ENCODE data around the gene OR52E8. TPM values are rescaled to one million over a fixed set of nuclear protein-coding genes. Genes with fewer than 3 reads are reported as not detected.

The OR52E8 gene
- polyA plus RNA-seq, 4 donors = not detected

GRCh38 chr11:5808500-5809121, 48.9 kb downstream of the OR52E8 start, which contains the start of gene OR52N2:
OR52N2 (plus strand) TSS chr11:5808924; CDS start chr11:5820336, 11,412 bp downstream.
- peak; percentile 50 to 76 (median 58) for DNase-seq (ENCODE audit: low read depth in 4 of 4, low spot score in 2 of 4)

DNA sequence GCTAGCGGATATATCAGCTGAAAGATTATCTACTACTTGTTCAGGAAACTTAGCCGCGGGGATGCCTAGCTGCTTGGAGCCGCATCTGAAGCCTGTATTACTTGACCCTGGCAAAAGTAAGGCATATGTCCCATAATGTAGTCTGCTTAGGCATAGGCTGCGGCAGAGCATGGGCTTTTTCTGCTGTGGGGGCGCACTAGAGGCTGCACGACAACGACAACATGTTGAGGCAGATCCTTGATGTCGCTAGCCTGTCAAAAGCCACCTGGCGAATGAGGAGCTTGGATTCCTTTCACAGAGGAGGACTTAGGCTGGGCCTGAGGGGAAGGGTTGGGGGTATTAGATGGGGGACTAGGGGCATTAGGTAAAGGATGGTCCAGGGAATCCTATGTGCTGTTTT, 49.9 kb downstream of the OR52E8 start:
- DNase-seq (ENCODE audit: low read depth in 4 of 4, low spot score in 2 of 4) = no peak

Other genes starting within 250 kb of the OR52E8 start
- gene TRIM34, start 232.7 kb downstream of the OR52E8 start, polyA plus RNA-seq (ENCODE audit: insufficient read length in 4 of 4) = 10 to 100 TPM in 1 of 4 donors, 1 to 10 TPM in 3; 6.1 to 12.6 (median 9.3) TPM
- gene TRIM5, start 172.6 kb downstream of the OR52E8 start, polyA plus RNA-seq (ENCODE audit: insufficient read length in 4 of 4) = 10 to 100 TPM; 35.3 to 52.4 (median 41.9) TPM
- 10 to 100 TPM in 2 of 4 donors, 1 to 10 TPM in 2; 6.8 to 11.9 (median 10.3) TPM for gene TRIM22, start 167.9 kb downstream of the OR52E8 start, polyA plus RNA-seq (ENCODE audit: insufficient read length in 4 of 4)
- not detected for gene OR56B1, start 121.2 kb downstream of the OR52E8 start, polyA plus RNA-seq (ENCODE audit: insufficient read length in 4 of 4)
- gene OR52N4, start 103.4 kb downstream of the OR52E8 start, polyA plus RNA-seq (ENCODE audit: insufficient read length in 4 of 4) = not detected
- gene OR52N5, start 74.3 kb downstream of the OR52E8 start, polyA plus RNA-seq (ENCODE audit: insufficient read length in 4 of 4) = not detected
- not detected for gene OR52N1, start 66.4 kb downstream of the OR52E8 start, polyA plus RNA-seq (ENCODE audit: insufficient read length in 4 of 4)
- gene OR52N2, start 48.8 kb downstream of the OR52E8 start, polyA plus RNA-seq (ENCODE audit: insufficient read length in 4 of 4) = not detected
- not detected for gene OR52E6, start 15.8 kb downstream of the OR52E8 start, polyA plus RNA-seq (ENCODE audit: insufficient read length in 4 of 4)
- gene OR52E4, start 22.9 kb upstream of the OR52E8 start, polyA plus RNA-seq (ENCODE audit: insufficient read length in 4 of 4) = under 1 TPM in 2 of 4 donors, not detected in 2; 0.06 to 0.07 TPM
- gene OR52E5, start 35.5 kb upstream of the OR52E8 start, polyA plus RNA-seq (ENCODE audit: insufficient read length in 4 of 4) = not detected
- gene OR56A3, start 84.6 kb upstream of the OR52E8 start, polyA plus RNA-seq (ENCODE audit: insufficient read length in 4 of 4) = not detected
- gene OR56A5, start 110.8 kb upstream of the OR52E8 start, polyA plus RNA-seq (ENCODE audit: insufficient read length in 4 of 4) = not detected
- not detected for gene OR52L1, start 129.3 kb upstream of the OR52E8 start, polyA plus RNA-seq (ENCODE audit: insufficient read length in 4 of 4)
- gene OR56A4, start 149.3 kb upstream of the OR52E8 start, polyA plus RNA-seq (ENCODE audit: insufficient read length in 4 of 4) = under 1 TPM in 3 of 4 donors, not detected in 1; 0.05 to 0.09 (median 0.06) TPM
- under 1 TPM in 2 of 4 donors, not detected in 2; 0.01 to 0.02 TPM for gene OR56A1, start 173.1 kb upstream of the OR52E8 start, polyA plus RNA-seq (ENCODE audit: insufficient read length in 4 of 4)
- under 1 TPM in 3 of 4 donors, not detected in 1; 0.19 to 0.23 (median 0.22) TPM for gene OR56B4, start 250.0 kb upstream of the OR52E8 start, polyA plus RNA-seq (ENCODE audit: insufficient read length in 4 of 4)